Activated CD4-positive, alpha-beta T cell treated with anti-CD3 and anti-CD28 coated beads, Interleukin-2, amount 50 U/mL, for 48 hours (primary cell): Measurements from ENCODE around the gene DARS2.
A peak's percentile ranks its signal among the peaks of the same experiment; 100 is the strongest.
"Not testable (repeated sequence)": the region's sequence is repeated elsewhere in the genome, so short reads cannot be mapped to it uniquely, and the experiment has no call there.

ENCODE experiments used
- DNase-seq, 2 experiments: peaks; one replicate each; pipeline ENCODE4 v3.0.0-alpha.2; 2020

DARS2 gene

DNA sequence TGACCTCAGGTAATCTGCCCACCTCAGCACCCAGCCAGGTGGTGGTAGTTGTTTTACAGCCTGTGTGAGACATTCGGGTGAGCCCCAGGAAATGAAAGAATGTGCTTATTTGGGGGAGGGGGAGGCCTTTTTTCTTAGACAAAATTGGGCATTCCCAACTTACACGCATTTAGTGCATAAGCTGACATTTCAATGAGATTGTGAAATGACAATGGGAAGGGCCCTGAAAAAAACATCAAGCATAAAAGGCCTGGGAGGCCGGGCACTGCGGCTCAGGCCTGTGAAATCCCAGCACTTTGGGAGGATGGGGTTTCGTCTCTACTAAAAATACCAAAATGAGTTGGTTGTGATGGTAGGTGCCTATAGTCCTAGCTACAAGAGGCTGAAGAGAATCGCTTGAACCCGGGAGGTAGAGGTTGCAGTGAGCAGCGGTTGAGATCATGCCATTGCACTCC lies 38.3 kb downstream of the DARS2 start:
- no peak for DNase-seq

DNA sequence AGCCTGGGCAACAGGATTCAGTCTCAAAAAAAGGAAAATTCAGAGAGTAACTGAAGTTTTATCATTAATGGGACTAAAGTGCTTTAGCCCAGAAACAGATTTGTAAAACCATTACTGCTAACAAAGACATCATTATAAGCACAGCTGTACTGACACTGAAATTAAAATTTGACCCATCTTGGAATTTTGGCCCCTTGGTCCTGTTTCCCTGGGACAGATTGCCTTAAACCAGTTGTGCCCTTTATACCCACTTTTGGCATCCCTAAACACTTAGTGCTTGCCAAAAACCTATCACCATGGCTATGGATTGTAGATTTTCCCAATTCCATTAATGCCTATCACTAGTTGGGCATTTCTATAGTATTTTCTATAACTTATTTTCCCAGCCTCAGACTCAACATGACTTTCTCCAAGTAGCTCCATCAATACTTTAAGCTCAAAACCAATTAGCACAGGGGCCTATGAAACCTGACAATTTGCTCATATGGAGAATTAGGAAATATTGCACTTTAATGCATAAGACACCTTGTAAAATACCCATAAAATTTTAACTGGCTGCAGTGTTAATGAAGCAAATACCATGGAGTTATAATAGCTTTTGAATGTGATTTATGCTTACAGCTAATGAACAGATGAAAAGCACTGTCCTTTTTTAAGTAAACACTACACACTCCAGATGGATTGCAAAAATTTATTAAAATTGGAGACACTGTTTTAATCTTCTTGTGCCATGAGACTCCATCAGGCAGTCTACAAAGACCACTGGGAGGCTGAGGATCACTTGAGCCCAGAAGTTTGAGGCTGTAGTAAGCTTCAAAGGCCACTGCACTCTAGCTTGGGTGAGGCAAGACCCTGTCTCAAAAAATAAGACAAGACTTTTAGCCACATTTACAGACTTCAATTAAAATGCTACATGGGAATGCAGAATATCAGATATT lies 39.0 kb downstream of the DARS2 start:
- no peak for DNase-seq

DNA sequence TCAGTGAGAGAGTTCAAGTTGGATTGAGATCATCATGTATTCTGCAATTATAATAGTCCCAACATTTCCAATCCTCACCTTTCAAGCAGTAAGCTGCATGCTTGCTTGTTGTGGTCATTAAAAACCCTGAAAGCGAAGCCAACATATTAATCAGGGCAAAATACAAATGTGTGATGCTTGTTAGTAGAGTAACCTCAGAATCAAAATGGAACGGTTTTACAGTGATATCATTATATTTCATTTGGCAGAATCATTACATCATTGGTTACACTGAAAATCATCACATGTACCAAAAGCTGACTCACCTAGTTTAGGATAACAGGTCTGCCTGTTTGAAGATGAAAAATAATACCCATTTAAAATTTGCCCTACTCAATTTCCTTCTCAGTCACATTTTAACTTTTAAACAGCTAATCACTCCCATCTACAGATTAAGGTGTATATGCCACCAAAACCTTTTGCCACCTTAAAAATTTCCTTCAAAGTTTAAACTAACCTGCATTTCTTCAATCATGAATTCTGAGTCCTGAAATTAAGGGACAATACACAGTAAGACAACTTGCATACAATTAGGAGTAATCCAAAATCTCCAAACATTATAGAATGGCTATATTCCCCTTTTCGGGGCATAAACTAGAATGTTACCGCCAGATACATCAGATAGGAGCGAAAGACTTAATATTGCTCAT lies 39.9 kb downstream of the DARS2 start:
- no peak for DNase-seq

DNA sequence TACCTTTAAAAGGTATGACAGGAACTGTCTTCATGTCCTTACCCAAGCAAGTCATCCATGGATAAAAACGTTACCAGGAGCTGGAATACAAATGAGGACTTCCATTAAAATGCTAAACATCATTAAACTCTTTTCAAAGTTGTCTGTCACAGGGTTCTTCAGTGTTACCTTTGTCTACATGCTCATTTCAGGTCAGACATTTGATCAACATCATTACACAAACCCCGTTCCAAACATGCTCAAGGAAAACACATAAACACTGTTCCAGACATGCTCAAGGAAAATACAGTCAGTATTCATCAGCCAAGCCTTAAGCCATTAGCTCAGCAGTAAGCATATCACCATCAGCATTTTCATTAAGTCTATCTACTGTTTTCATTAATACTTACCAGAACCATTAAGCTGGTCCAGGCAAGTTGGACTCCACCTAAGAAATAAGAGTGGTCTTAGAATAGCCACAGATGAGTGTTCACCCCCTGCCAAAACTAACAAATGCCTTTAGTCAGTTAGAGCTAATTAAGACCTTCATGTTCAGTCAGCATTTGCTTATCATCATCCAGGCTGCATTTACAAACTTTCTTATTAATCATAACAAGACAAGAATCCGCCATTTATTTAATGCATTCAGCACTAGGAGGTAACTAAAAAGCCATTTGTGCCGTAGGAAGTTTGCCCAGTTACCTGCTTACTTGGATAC lies 41.1 kb downstream of the DARS2 start:
- no peak for DNase-seq

DNA sequence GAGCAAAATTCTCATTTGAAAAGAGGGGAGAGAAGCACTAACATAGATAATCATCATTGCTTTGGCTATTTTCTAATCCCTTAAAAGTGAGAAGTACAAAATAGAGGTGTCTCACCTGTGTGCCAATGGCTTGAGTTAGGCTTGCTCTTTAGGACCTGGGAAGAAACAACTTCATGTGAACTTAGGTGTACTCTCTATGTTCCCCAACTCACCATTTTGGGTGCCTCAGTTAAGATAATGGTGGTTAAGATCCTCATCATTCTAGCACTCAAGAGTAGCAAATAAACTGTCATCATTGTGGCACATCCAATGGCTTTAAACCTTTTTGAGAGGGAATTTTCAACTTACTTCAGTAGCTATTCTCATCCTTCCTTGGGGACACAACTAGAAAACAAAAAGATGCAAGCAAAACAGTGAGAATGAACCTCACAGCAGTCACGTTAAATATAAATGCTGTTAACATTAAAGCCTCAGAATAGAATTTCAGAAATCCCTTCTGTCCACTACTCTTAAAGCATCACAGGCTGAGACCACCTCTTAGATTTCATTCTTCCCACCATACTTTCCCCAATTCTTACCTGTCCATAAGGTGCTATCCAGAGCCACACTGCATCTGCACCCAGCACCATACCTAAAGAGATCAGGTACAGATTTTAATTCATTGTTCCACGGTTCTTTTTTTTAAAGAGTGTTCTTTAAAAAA lies 42.1 kb downstream of the DARS2 start:
- DNase-seq: no peak

DNA sequence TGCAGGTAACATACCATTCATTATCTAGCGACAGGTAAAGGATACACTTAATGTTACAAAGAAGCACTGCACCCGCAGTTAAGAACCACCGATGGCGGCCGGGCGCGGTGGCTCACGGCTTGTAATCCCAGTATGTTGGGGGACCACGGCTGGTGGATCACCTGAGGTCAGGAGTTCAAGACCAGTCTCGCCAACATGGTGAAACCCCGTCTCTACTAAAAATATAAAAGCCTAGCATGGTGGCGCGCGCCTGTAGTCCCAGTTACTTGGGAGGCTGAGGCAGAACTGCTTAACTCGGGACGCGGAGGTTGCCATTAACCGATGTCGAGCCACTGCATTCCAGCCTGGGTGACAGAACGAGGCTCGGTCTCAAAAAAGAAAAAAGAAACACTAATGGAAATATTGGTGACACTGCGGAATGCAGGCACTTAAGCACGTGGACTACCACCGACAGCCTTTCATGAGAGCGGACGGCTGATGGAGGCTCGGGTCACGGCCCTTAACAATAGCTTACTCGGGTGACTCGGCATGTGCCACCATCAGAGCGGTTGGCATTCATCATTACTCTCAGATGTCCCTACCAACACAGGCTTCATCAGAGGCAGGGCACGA lies 42.8 kb downstream of the DARS2 start:
- no peak for DNase-seq

DNA sequence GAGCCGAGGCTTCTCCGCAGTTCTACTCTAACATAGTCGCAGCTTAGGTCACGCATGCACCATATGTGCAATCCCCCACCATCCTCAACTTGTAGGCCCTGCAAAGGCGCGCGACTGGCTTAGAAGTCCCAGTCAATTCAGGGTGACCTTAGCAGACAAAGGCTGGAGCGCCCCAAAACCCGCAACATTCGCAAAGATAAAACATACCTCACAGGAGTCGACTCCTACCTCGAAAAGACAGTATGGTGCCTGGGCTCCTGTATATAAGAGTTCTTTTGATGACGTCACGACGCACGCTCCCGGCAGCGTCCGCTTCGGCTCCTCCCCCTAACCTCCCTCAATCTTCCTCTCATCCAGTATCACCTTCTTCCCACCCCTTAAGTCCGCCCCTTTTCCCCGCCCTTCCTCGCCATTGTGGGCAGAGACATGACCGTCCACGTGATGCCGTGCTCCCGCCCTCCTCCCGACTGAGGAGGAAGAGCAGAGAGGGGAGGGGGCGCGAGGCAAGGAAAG lies 43.3 kb downstream of the DARS2 start, which contains the start of gene GAS5:
TSS of gene GAS5 (minus strand) at position 237 of the 513 bp plus-strand sequence.
- peak; percentile 100 for DNase-seq

DNA sequence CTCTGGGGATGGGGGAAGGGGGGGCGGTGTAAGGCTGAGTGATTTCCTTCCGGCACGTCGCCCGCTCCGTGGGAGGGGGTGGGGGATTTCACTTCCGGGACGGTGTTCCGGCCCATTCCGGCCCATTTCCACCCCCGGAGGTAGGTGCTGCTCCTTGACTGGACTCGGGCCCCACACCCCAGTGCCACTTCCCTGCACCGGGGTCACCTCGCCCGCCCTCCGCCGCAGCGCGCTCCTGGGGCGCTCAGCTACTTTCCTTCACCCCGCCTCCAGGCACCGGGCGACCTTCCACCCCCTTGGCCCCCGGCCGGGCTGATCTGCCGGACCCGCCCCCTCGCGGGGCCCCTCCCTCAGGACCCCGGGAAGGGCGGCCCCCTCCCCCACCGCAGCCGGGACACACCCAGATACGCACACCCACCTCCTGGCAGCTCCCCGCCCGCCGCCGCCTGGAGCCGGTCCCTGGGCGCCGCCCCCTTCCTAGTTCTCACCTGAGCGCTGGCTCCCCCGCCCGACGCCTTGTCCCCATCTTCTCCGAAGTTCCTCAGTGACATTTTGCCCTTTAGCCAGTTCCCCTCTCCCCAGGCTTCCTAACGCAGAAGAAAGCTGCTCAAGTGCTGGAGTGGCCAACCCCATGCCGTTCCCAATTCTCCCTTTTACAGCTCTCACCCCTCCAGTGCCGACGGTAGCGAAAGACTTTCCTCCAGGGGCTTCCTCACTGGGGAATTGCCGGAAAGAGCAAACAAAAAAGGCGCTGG lies 44.0 kb downstream of the DARS2 start, which contains the start of gene ZBTB37:
TSS of gene ZBTB37 (plus strand) at position 115 of the 755 bp plus-strand sequence. CDS start 1,846 bp downstream, outside the sequence.
- peak; percentile 95 to 97 for DNase-seq

DNA sequence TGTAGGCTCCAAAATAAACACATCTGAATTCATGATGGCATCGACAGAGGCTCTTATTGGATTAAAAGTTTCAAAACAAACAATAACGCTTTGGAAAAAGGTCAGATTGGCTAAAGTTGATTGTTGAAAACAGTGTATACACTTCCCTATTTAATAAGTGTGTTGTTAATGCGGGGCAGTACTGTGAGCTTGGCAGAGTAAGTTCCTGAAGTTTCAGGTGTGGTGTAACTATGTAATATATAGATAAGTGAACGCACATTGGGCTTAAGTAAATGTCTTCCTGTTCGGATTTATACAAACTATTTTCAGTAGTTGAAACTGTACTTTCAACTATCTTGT lies 44.5 kb downstream of the DARS2 start:
- no peak for DNase-seq

DNA sequence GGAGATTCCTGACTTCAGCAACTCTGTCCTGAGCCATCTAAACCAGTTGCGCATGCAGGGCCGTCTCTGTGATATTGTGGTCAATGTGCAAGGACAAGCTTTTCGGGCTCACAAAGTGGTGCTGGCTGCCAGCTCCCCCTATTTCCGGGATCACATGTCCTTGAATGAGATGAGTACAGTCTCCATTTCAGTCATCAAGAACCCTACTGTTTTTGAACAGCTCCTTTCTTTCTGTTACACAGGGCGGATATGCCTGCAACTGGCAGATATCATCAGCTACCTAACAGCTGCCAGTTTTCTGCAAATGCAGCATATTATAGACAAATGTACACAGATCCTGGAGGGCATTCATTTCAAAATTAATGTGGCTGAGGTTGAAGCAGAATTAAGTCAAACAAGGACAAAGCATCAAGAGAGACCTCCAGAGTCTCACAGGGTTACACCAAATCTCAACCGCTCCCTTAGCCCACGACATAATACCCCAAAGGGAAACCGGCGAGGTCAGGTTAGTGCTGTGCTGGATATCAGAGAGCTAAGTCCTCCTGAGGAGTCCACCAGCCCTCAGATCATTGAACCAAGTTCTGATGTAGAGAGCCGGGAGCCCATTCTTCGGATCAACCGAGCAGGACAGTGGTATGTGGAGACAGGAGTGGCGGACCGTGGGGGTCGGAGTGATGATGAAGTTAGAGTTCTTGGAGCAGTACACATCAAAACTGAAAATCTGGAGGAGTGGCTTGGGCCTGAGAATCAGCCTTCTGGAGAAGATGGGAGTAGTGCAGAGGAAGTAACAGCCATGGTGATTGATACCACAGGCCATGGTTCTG lies 46.0 kb downstream of the DARS2 start:
- peak; percentile 32 to 53 for DNase-seq

DNA sequence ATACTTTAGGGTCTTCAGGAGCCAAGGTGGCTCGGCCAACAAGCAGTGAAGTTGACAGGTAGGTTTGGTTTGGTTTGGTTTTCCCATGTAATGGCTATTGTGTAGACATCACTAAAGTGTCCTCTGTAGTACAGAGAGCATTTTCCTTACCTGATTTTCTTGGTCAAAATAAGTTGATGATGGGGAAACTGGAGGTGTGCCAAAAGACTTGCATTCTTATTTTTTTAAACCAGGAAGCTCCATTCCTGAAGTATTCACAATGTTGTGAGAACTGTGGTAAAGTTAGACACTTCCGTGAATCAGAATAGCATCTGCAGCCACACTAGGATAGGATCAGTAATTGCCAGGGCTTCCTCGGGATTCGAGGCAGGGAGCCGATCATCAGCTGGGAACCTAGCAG lies 46.6 kb downstream of the DARS2 start:
- DNase-seq: no peak

DNA sequence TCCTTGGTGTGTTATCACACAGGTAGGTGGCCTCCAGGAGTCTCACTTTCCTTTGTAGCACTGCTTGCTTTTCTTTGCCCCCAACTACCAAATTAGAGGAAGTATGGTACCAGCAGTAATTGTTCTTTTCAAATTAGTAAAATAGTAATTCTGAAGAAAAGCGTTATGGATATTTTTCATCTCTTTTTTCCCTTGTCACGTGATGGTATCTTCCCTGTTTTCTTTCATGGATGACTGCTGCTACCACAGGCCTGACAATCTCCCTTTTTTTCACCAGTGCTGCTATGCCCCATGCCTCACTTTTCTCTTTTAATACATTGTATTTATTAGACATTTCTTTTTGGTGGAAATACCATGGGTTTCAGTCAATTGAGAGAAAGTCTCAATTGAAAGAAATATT lies 47.0 kb downstream of the DARS2 start:
- no peak for DNase-seq

DNA sequence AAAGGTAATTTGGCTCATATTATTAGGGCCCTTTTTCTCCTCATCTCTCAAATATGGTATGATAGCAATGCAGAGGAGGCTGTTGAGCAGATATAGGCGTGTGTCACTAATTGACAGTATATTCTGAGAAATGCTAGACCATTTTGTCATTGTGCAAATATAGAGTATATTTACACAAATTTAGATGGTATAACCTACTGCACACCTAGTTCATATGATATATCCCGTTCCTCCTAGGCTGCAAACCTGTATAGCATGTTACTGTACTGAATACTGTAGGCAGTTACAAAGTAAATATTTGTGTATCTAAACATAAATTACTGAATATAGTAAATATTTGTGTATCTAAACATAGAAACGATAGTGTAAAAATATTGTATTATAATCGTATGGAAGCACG lies 52.3 kb downstream of the DARS2 start:
- DNase-seq: no peak

DNA sequence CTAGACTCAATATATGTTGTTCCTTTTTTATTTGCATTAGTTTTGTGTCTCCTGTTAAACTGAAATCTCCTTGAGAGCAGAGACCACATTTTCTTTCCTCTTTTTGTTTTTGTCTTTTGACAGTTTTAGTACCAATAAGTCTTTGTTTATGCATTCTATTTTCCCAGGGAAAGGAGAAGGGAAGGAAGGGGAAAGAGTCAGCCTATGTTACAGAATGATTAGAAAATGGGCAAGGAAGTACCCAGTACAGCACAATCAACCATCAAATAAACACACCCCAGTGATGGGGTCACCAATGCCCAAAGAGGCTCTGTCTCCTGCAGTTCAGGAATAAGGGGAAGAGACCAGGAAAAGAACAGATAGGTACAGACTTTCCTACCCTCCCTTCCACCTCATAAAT lies 53.8 kb downstream of the DARS2 start:
- DNase-seq: no peak

DNA sequence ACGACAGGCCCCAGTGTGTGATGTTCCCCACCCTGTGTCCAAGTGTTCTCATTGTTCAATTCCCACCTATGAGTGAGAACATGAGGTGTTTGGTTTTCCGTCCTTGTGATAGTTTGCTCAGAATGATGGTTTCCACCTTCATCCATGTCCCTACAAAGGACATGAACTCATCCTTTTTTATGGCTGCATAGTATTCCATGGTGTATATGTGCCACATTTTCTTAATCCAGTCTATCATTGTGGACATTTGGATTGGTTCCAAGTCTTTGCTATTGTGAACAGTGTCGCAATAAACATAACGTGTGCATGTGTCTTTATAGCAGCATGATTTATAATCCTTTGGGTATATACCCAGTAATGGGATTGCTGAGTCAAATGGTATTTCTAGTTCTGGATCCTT lies 56.6 kb downstream of the DARS2 start:
- DNase-seq: not testable (repeated sequence)

DNA sequence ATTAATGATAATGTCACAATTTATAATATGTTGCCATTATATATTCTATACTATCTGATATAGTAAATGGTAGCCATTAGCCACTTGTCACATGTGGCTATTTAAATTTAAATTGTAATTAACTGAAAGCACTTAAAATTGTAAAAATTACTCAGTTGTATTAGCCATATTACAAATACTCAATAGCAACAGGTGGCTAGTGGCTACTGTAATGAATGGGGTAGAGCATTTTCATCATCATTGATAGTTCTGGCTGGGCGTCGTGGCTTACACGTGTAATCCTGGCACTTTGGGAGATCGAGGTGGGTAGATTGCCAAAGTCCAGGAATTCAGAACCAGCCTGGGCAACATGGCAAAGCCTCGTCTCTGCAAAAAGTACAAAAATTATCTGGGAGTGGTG lies 60.2 kb downstream of the DARS2 start:
- no peak for DNase-seq

DNA sequence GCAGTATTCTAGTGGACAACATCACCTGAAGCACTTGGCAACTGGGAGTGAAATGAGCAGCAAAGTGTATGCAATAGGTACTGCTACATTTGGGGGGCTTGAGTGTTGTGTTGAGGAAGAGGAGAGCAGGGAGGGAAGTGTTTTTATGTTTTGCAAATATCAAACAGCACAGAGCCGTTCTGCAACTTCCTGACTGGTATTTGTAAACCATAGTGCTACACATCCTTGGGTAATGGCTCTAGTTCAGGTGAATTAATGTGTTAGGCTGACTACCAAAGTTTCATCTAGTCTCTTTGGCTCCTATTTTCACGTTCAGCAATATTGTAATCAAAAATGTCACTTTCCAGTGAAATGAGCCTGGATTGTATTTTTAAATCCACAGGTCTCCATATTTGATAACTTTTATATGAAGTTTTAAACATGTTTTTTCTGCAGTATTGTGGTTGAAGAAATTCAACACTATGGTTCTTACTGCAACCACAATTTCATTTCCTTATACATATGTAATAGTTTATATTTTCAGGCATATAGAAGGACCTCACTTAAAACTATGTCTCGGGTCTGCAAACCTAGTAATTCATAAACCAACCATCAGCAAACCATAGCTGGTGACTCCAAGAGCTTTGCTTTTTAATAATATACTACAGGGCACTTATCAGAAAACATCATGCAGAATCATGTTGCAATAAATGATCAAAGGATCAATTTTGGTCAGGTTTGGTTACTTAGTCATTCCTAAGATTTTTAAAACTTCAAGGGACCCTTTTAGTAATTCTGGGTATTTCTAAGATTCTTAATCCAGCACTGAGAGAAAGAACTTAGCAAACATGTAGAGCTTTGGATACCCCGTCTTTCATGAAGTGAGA lies 62.5 kb downstream of the DARS2 start:
- DNase-seq: no peak

DNA sequence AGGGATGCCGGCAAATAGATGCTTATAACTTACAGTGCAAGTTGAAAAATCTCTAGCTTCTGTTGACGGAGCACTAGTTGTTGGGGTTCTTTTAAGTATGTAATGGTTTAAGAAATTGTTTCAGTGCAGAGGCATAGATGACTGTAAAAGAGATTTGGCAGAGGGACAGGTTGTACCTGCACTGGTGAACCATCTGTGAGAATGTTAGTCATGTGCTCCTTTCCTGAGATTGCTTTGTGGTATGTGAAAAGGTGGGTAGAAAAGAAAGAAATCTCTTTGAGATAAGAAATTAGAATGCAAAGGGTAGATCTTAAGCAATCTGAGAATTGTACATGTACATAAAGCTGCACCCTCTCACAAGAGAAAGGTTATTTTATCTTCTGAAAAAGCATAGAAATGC lies 63.2 kb downstream of the DARS2 start:
- no peak for DNase-seq

DNA sequence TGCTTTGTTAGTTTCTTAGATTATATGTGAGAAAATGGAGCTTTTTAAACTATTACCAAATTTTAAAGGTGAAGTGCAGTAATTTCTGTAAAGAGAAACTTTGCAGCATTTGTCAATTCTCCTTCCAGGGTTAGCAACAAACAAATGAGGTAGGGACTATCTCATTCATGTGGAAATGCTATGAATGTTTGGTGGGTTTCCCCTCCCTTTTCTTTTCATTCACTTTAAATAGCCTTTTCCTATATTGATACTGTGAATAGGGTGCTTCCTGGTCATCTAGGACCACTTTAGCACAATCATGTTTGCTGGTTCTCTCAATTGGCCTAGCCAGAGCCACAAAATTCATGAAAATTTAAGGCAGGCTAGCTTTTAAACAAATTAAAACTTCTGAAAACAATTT lies 64.3 kb downstream of the DARS2 start:
- DNase-seq: no peak
